MCF 10A (cell line): Measurements from ENCODE around the gene ZNF554. TPM values are rescaled to one million over a fixed set of nuclear protein-coding genes. Genes with fewer than 3 reads are reported as not detected.
"Not testable (repeated sequence)": the region's sequence is repeated elsewhere in the genome, so short reads cannot be mapped to it uniquely, and the experiment has no call there.

ENCODE experiments used
- BruUV-seq: library from RNA; stranded (reverse); fragments of 400-500 nt; replicated peaks from 2 replicates; lab custom pipeline; 2021; lab: Mats Ljungman, UMichigan
- CTCF ChIA-PET: fragments of 300-600 bp; sonication (Branson Sonifier 250); formaldehyde crosslinking; extraction: SDS; loops from one replicate; lab custom pipeline; 2021; ENCODE audit warnings: antibody characterized with exemption, inconsistent platforms; lab: Yijun Ruan, JAX
- POLR2A ChIA-PET: fragments of 300-600, 350-650 bp; sonication (Branson Sonifier 250); formaldehyde crosslinking; extraction: SDS; loops from one replicate; lab custom pipeline; 2020; ENCODE audit warnings: antibody characterized with exemption, inconsistent platforms; lab: Yijun Ruan, JAX
- DNase-seq: peaks from one replicate; pipeline ENCODE4 v3.0.0-alpha.2; 2018; ENCODE audit not compliant: unreplicated experiment
- H3K27ac Mint-ChIP-seq: one replicate; pipeline ENCODE4 v1.8.0; 2022; ENCODE audit warnings: mild to moderate bottlenecking, low read depth, mixed read lengths; ENCODE audit not compliant: unreplicated experiment
- H3K27me3 Mint-ChIP-seq: one replicate; pipeline ENCODE4 v1.8.0; 2022; ENCODE audit warnings: mixed read lengths; ENCODE audit not compliant: insufficient read depth, unreplicated experiment
- H3K36me3 Mint-ChIP-seq: one replicate; pipeline ENCODE4 v1.8.0; 2022; ENCODE audit warnings: mild to moderate bottlenecking, moderate library complexity, mixed read lengths; ENCODE audit not compliant: insufficient read depth, unreplicated experiment
- H3K4me1 Mint-ChIP-seq: one replicate; pipeline ENCODE4 v1.8.0; 2022; ENCODE audit warnings: mixed read lengths; ENCODE audit not compliant: insufficient read depth, unreplicated experiment
- H3K4me3 Mint-ChIP-seq: one replicate; pipeline ENCODE4 v1.8.0; 2022; ENCODE audit warnings: mild to moderate bottlenecking, moderate library complexity, mixed read lengths; ENCODE audit not compliant: unreplicated experiment
- H3K9me3 Mint-ChIP-seq: one replicate; pipeline ENCODE4 v1.8.0; 2022; ENCODE audit warnings: mixed read lengths; ENCODE audit not compliant: unreplicated experiment
- intact Hi-C: fragments of 100-400 bp; cut with micrococcal nuclease; formaldehyde crosslinking; loops from 2 replicates; pipeline ENCODE4 v1.14.1; 2022
- total RNA-seq: library from RNA; stranded (reverse); gene quantifications from 2 replicates; pipeline ENCODE4 v1.2.3, GENCODE V29; 2022
- TF ChIP-seq, protein P1 (sequence below): fragments of 200-600 bp; IDR thresholded peaks from one replicate; pipeline ENCODE4 v1.8.0; 2022; ENCODE audit warnings: antibody characterized with exemption, mild to moderate bottlenecking; ENCODE audit not compliant: unreplicated experiment

ZNF554 gene
- total RNA-seq, 1 experiment from 2014 or later: 3.1 TPM

DNA sequence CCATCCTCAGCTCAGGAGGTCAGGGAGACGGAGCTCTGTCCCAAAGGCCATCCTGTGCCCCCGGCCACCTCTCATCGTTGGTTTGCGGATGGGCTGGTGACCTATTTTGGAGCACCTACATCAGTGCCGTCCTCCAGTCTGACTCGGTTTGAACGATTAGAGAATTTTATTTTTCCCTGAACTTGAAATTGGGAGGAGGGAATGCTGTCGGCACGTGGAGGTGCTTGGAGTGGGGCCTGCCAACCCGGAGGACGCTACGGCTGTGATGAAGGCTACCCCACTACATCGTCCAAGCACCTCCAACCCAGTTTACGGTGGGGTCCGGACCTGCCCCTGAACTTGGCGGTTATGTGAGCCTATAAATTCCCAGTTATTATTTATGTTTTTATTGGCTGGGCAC lies 3.0 kb upstream of the ZNF554 start:
- TF ChIP-seq, protein P1, sequence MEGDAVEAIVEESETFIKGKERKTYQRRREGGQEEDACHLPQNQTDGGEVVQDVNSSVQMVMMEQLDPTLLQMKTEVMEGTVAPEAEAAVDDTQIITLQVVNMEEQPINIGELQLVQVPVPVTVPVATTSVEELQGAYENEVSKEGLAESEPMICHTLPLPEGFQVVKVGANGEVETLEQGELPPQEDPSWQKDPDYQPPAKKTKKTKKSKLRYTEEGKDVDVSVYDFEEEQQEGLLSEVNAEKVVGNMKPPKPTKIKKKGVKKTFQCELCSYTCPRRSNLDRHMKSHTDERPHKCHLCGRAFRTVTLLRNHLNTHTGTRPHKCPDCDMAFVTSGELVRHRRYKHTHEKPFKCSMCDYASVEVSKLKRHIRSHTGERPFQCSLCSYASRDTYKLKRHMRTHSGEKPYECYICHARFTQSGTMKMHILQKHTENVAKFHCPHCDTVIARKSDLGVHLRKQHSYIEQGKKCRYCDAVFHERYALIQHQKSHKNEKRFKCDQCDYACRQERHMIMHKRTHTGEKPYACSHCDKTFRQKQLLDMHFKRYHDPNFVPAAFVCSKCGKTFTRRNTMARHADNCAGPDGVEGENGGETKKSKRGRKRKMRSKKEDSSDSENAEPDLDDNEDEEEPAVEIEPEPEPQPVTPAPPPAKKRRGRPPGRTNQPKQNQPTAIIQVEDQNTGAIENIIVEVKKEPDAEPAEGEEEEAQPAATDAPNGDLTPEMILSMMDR: no peak
- POLR2A ChIA-PET: no interaction called here
- H3K4me1 Mint-ChIP-seq: peaks cover 4% of the 10 kb centered on the region
- no peaks in the 10 kb centered on the region for H3K27me3 Mint-ChIP-seq
- peaks cover 6% of the 10 kb centered on the region for H3K36me3 Mint-ChIP-seq
- no peaks in the 10 kb centered on the region for H3K9me3 Mint-ChIP-seq
- H3K4me3 Mint-ChIP-seq: no peak overlapping the region
- CTCF ChIA-PET: interaction anchor here (0.7 kb wide), 1 partner anchor 114 kb away, joined by 3 read pairs; no protein-coding TSS in a partner anchor
- no peak overlapping the region for H3K27ac Mint-ChIP-seq
- no peak for DNase-seq
- intact Hi-C loops: no loop called here
- BruUV-seq: no TSS peak

DNA sequence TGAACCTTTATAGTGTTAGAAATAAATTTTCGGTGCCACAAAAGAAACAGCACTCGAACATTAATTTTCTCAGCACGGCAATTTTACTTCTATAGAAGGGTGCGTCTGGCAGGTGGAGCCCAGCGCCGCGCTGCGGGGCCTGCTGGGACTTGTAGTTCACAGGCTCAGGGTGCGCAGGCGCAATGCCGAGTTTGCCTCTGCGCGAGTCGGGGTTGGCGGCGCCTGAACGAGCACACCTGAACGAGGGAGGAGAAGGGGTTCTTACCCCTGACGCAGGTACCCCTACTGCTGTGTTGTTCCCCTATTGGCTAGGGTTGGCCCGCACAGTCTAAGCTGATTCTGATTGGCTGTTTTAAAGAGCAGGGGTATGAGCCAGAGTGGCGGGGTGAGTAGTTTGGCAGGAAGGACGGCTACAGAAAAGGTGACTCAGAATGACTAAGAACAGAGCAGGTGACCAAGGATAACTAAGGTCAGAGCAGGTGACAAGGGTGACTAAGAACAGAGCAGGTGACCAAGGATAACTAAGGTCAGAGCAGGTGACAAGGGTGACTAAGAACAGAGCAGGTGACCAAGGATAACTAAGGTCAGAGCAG lies 2.3 kb upstream of the ZNF554 start:
- intact Hi-C loops, H3K27me3 Mint-ChIP-seq, H3K4me1 Mint-ChIP-seq, CTCF ChIA-PET, H3K27ac Mint-ChIP-seq, H3K4me3 Mint-ChIP-seq, H3K36me3 Mint-ChIP-seq, BruUV-seq, H3K9me3 Mint-ChIP-seq, POLR2A ChIA-PET: not testable (repeated sequence)
- peak; percentile 22 for DNase-seq

DNA sequence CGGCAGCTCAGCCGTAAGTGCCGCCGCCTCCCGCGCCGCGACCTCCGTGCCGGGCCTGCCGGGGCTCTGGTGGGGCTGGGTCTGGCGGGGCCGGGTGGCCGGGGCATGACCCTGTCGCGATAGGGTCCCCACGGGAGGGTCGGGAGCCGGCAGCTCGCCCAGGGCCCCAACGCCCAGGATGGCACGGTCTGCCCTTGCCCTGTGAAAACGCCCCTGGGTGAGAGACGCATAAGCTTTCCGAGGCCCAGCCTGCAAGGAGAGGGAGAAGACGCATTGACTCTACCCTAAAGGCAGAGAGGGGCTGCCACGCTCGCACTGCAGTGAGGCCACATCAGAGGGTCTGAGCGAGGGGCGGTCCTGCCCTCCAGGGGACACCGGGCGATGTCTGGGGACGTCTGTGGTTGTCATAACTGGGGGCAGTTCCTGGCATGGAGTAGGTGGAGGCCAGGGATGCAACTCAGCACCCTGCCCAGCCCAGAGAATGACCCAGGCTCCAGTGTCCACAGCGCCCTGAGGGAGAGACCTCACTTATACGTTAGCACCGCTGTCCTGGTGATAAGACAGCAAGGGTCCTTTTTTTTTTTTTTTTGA lies 539 bp downstream of the ZNF554 start:
- H3K36me3 Mint-ChIP-seq: peaks cover 6% of the 10 kb centered on the region
- DNase-seq: no peak
- H3K4me3 Mint-ChIP-seq: peak overlapping the region; percentile 79
- POLR2A ChIA-PET: interaction anchor here (1.2 to 2.1 kb wide), 3 partner anchors 21 to 131 kb away, joined by 3 to 11 read pairs (median 3); partner anchors contain the start of gene ZNF555
- H3K4me1 Mint-ChIP-seq: peaks cover 4% of the 10 kb centered on the region
- TF ChIP-seq, protein P1: no peak
- H3K27me3 Mint-ChIP-seq: no peaks in the 10 kb centered on the region
- peak overlapping the region; percentile 75 for H3K27ac Mint-ChIP-seq
- BruUV-seq: no TSS peak
- CTCF ChIA-PET: interaction anchor here (0.6 to 1.6 kb wide), 7 partner anchors 13 to 150 kb away, joined by 3 to 7 read pairs (median 4); no protein-coding TSS in a partner anchor
- intact Hi-C loops: no loop called here
- no peaks in the 10 kb centered on the region for H3K9me3 Mint-ChIP-seq

DNA sequence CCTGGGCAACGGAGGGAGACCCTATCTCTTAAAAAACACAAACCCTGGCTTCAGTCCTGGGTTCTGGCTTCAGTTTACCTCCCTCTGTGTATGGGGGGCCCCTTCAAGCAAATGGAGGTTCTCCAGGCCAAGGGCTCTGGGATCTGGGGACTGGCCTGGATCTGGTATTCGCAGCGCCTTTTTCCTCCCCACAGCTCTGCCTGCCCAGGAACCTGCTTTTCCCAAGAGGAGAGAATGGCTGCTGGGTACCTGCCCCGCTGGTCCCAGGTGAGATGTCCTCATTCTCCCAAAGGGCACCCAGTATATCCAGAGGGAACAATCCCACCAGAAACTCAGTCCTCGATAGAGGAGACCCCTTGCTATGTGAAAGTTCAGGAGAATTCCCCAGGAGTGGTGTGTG lies 3.2 kb downstream of the ZNF554 start:
- no TSS peak for BruUV-seq

More for the DNA sequence above, 3.2 kb downstream of the ZNF554 start:
- TF ChIP-seq, protein P1: no peak
- no peak overlapping the region for H3K27ac Mint-ChIP-seq
- ChIA-PET POLR2A (interaction anchor here (2.5 kb wide), 1 partner anchor 18 kb away, joined by 10 read pairs; the partner anchor contains the start of gene ZNF555), CTCF (no interaction called here)
- no peaks in the 10 kb centered on the region for H3K9me3 Mint-ChIP-seq
- H3K27me3 Mint-ChIP-seq: no peaks in the 10 kb centered on the region
- no peaks in the 10 kb centered on the region for H3K4me1 Mint-ChIP-seq
- H3K4me3 Mint-ChIP-seq: no peak overlapping the region
- no peak for DNase-seq
- H3K36me3 Mint-ChIP-seq: peaks cover 19% of the 10 kb centered on the region
- intact Hi-C loops: no loop called here
